ENCODE data around the gene EXT2. TPM values are rescaled to one million over a fixed set of nuclear protein-coding genes. Genes with fewer than 3 reads are reported as not detected.

Gene EXT2
- polyA plus RNA-seq, 1 donor, result 51.6 TPM

DNA sequence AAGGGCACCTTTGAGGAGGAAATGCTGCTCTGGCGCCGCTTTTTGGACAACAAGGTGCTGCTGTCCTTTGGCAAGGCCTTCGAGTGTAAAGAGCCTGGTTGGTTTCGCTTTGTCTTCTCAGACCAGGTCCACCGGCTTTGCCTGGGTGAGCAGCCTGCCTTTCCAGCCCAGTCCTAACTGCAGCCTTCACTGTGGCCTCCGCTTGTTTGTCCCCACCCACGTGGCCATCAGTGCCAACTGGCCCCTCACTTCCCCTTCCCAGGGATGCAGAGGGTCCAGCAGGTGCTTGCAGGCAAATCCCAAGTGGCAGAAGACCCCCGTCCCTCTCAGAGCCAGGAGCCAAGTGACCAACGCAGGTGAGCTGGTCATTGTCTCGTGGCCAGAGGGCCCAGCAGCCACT is 12.0 kb upstream of the EXT2 start:
- no CpG with 5 or more reads among the region's 10 CpGs for WGBS (ENCODE audit: insufficient coverage, low lambda C conversion rate)

DNA sequence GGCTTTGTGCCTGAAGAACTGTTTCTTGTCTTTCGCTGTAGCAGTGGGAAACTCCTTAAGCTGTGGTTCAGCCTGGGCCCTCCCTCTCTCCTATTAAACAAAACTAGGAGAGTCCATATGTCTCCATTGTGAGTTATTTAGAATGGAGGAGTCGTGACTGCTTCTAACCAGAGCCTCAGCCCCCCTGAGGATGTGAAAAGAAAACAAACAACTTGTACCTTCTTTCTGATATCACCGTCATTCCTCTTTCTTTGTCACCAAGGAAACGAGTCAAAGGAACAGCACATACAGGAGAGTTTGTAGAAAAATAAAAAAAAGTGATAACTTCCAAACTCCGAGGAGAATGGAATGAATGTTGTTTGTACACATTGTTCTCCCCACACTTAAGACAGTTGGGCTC is 11.6 kb upstream of the EXT2 start:
- Histone ChIP-seq H3K27ac (ENCODE audit: low read length) (no peak overlapping the region), H3K4me3 (ENCODE audit: low read length) (no peak overlapping the region), H3K36me3 (ENCODE audit: control insufficient read depth, insufficient read depth, low read length) (peaks cover 32% of the 10 kb centered on the region), H3K9me3 (ENCODE audit: control insufficient read depth, low read depth, low read length) (no peaks in the 10 kb centered on the region), H3K4me1 (ENCODE audit: control insufficient read depth, insufficient read depth, low read length) (no peaks in the 10 kb centered on the region), H3K27me3 (ENCODE audit: control insufficient read depth, insufficient read depth, low read length) (no peaks in the 10 kb centered on the region)
- WGBS (ENCODE audit: insufficient coverage, low lambda C conversion rate), result 63% methylated on average over 2 of the region's 5 CpGs
- DNase-seq, result no peak

More for the DNA sequence above, 12.0 kb upstream of the EXT2 start:
- Histone ChIP-seq H3K27ac (ENCODE audit: low read length) (no peak overlapping the region), H3K4me3 (ENCODE audit: low read length) (no peak overlapping the region), H3K4me1 (ENCODE audit: control insufficient read depth, insufficient read depth, low read length) (no peaks in the 10 kb centered on the region), H3K36me3 (ENCODE audit: control insufficient read depth, insufficient read depth, low read length) (peaks cover 32% of the 10 kb centered on the region), H3K9me3 (ENCODE audit: control insufficient read depth, low read depth, low read length) (no peaks in the 10 kb centered on the region), H3K27me3 (ENCODE audit: control insufficient read depth, insufficient read depth, low read length) (no peaks in the 10 kb centered on the region)
- DNase-seq, result no peak

DNA sequence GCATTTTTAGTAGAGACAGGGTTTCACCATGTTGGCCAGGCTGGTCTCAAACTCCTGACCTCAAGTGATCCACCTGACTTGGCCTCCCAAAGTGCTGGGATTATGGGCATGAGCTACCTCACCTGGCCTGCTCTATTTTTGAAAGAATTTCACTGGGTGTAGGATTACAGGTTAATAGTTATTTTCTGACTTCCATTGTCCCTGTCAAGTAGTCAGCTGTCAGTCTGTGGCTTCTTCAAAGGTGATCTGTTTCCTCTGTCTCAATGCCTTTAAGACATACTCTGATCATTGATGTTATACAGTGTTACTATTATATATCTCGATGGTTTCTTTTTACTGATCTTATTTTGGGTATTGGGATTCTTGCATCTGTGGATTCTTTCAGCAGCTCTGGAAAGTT is 10.1 kb upstream of the EXT2 start:
- DNase-seq, result no peak
- H3K36me3 ChIP-seq (ENCODE audit: control insufficient read depth, insufficient read depth, low read length), result peaks cover 22% of the 10 kb centered on the region
- H3K9me3 ChIP-seq (ENCODE audit: control insufficient read depth, low read depth, low read length), result no peaks in the 10 kb centered on the region
- H3K4me1 ChIP-seq (ENCODE audit: control insufficient read depth, insufficient read depth, low read length), result no peaks in the 10 kb centered on the region
- H3K27me3 ChIP-seq (ENCODE audit: control insufficient read depth, insufficient read depth, low read length), result no peaks in the 10 kb centered on the region
- H3K27ac ChIP-seq (ENCODE audit: low read length), result no peak overlapping the region
- 100% methylated on average over 1 of the region's 1 CpG for WGBS (ENCODE audit: insufficient coverage, low lambda C conversion rate)
- no peak overlapping the region for H3K4me3 ChIP-seq (ENCODE audit: low read length)

DNA sequence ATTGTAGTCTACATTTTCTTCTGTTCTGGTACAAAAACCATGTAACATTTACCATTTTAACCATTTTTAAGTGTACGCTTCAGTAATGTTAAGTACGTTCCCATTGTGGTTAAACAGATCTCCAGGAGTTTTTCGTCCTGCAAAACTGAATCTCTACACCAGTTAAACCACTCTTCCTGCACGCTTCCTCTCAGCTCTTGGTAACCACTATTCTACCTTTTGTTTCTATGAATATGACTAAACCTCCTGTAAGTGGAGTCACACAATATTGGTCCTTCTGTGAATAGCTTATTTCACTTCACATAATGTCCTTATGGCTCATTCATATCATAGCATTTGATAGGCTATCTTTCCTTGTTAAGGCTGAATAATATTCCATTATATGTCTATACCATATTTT is 7.1 kb upstream of the EXT2 start:
- H3K27me3 ChIP-seq (ENCODE audit: control insufficient read depth, insufficient read depth, low read length), result no peaks in the 10 kb centered on the region
- no peaks in the 10 kb centered on the region for H3K9me3 ChIP-seq (ENCODE audit: control insufficient read depth, low read depth, low read length)
- WGBS (ENCODE audit: insufficient coverage, low lambda C conversion rate), result 91% methylated on average over 4 of the region's 4 CpGs
- no peak for DNase-seq
- peaks cover 2% of the 10 kb centered on the region for H3K36me3 ChIP-seq (ENCODE audit: control insufficient read depth, insufficient read depth, low read length)
- no peak overlapping the region for H3K4me3 ChIP-seq (ENCODE audit: low read length)
- H3K27ac ChIP-seq (ENCODE audit: low read length), result no peak overlapping the region
- no peaks in the 10 kb centered on the region for H3K4me1 ChIP-seq (ENCODE audit: control insufficient read depth, insufficient read depth, low read length)

DNA sequence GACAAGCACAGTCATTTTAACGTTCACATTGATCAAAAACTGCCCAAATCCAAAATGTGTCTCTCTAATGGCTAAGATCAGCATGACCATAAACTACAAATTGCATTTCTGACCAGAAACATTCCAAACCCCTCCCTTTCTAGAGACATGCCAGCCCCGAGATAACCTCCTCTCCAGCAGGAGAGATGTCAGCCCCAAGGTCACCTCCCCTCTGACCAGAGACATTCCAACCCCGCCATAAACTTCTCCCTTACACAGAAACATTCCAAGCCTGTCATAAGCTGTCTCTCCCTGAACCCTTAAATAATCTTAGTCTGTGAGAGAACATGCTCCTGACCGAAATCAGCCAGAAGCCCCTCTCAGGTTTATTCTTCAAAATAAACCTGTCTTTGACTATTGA is 6.6 kb upstream of the EXT2 start:
- no CpG with 5 or more reads among the region's 4 CpGs for WGBS (ENCODE audit: insufficient coverage, low lambda C conversion rate)
- H3K36me3 ChIP-seq (ENCODE audit: control insufficient read depth, insufficient read depth, low read length), result peaks cover 2% of the 10 kb centered on the region

DNA sequence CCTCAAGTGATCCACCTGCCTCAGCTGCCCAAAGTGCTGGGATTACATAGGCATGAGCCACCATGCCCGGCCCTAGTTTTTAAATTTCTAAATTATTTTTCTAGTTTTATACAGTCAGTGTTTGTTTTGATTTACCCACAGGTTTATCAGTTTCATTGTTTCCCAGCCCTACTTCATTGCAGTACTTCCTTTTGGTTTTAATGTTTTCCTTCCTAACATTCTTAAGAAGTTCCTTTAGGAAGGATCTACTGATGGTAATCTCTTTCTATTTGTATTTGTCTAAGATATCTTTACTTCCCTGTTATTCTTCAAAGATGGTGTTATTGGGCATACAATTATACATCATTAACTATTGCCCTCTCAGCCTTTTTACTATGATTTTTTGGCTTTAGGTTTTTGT is 4.9 kb upstream of the EXT2 start:
- H3K9me3 ChIP-seq (ENCODE audit: control insufficient read depth, low read depth, low read length), result no peaks in the 10 kb centered on the region
- H3K36me3 ChIP-seq (ENCODE audit: control insufficient read depth, insufficient read depth, low read length), result no peaks in the 10 kb centered on the region
- 100% methylated on average over 1 of the region's 1 CpG for WGBS (ENCODE audit: insufficient coverage, low lambda C conversion rate)
- peaks cover 2% of the 10 kb centered on the region for H3K4me1 ChIP-seq (ENCODE audit: control insufficient read depth, insufficient read depth, low read length)
- no peak overlapping the region for H3K27ac ChIP-seq (ENCODE audit: low read length)
- DNase-seq, result no peak
- H3K4me3 ChIP-seq (ENCODE audit: low read length), result no peak overlapping the region
- no peaks in the 10 kb centered on the region for H3K27me3 ChIP-seq (ENCODE audit: control insufficient read depth, insufficient read depth, low read length)

More for the DNA sequence above, 6.6 kb upstream of the EXT2 start:
- no peak overlapping the region for H3K4me3 ChIP-seq (ENCODE audit: low read length)
- H3K27me3 ChIP-seq (ENCODE audit: control insufficient read depth, insufficient read depth, low read length), result no peaks in the 10 kb centered on the region
- no peaks in the 10 kb centered on the region for H3K9me3 ChIP-seq (ENCODE audit: control insufficient read depth, low read depth, low read length)
- no peaks in the 10 kb centered on the region for H3K4me1 ChIP-seq (ENCODE audit: control insufficient read depth, insufficient read depth, low read length)
- DNase-seq, result no peak
- no peak overlapping the region for H3K27ac ChIP-seq (ENCODE audit: low read length)

DNA sequence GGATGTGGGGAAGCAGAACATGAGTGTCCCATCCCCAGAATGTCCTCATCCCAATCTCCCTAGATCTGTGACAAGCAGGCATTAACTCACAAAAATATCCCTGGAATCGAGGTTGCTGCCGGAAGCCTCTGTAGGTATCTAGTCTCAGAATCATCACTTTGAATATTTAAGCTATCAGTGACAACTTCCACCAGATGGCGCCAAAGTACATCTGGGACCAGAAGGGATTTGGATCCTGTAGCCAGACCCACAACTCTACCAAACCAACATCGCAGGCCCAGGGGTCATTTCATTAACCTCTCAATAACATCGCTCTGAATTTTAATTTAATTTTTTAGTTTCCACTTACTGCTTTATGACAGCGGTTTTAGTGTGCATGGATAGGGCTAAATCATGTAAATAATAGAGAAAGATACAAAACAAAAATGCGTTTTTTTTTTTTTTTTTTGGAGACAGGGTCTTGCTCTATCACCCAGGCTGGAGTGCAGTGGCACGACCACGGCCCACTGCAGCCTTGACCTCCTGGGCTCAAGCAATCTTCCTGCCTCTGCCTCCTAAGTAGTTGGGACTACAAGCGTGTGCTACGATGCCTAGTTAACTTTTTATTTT is 1.1 kb upstream of the EXT2 start:
- DNase-seq, result peak; percentile 62 to 67
- Histone ChIP-seq H3K4me1 (ENCODE audit: control insufficient read depth, insufficient read depth, low read length) (peaks cover 11% of the 10 kb centered on the region), H3K36me3 (ENCODE audit: control insufficient read depth, insufficient read depth, low read length) (no peaks in the 10 kb centered on the region), H3K4me3 (ENCODE audit: low read length) (no peak overlapping the region), H3K27me3 (ENCODE audit: control insufficient read depth, insufficient read depth, low read length) (no peaks in the 10 kb centered on the region), H3K9me3 (ENCODE audit: control insufficient read depth, low read depth, low read length) (no peaks in the 10 kb centered on the region), H3K27ac (ENCODE audit: low read length) (no peak overlapping the region)
- whole genome bisulfite sequencing (ENCODE audit: insufficient coverage, low lambda C conversion rate), result no CpG with 5 or more reads among the region's 11 CpGs

DNA sequence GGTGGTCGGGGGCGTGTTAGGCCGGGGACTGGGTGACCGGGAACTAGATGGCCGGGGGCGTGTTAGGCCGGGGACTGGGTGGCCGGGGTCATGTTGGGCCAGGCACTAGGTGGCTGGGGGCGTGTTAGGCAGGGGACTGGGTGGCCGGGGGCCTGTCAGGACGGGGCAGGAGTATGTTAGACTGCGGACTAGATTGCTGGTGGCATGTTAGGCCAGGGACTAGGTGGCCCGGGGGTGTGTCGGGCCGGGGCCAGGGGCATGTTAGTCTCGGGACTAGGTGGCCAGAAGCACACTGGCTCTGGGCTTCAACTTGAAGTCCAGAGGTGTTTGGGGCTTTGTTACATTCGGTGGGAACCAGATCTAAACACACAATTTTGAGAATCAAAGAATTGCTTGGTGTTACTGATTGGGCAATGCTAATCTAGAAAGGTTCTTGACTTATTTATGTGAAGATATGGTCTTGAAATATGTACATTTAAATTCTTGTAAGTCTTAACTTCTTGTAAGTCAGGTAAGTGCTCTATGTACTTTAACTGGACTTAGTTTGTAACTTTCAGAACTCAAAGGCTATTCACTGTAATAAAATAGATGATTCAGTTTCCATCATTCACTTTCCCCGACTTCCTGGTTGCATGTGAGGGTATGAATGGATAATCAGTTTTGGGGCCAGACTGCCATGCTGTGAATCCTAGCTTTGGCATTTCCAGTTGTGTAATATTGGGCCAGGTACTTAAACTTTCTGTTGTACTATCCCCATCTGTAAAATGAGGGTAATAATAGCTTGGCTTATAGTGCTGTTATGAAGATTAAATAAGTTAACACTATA is 1.1 kb downstream of the EXT2 start:
- H3K4me1 ChIP-seq (ENCODE audit: control insufficient read depth, insufficient read depth, low read length), result peaks cover 11% of the 10 kb centered on the region
- DNase-seq, result peak in 1 of 2 donors; percentile 63
- H3K36me3 ChIP-seq (ENCODE audit: control insufficient read depth, insufficient read depth, low read length), result peaks cover 10% of the 10 kb centered on the region
- WGBS (ENCODE audit: insufficient coverage, low lambda C conversion rate), result no CpG with 5 or more reads among the region's 18 CpGs
- no peaks in the 10 kb centered on the region for H3K27me3 ChIP-seq (ENCODE audit: control insufficient read depth, insufficient read depth, low read length)
- no peaks in the 10 kb centered on the region for H3K9me3 ChIP-seq (ENCODE audit: control insufficient read depth, low read depth, low read length)
- peak overlapping the region; percentile 69 for H3K4me3 ChIP-seq (ENCODE audit: low read length)
- H3K27ac ChIP-seq (ENCODE audit: low read length), result peak overlapping the region; percentile 14

DNA sequence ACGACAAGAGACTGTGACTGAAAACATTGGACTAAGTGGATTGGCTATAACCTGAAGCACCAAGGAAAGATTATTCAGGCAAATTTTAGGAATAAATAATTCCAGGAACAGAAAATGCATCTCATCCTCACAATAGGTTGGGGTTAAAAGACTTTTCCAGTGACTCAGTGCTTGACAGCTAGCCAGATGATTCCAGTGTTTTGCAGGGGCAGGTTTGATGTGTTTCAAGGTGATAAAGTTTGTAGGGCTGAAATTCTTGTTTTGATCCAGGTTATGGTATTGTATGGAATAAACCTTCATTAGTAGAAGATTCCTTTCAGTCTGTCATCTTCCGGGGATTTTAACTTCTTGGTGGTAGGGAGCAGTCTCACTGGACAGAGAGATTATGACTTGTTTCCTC is 2.3 kb downstream of the EXT2 start:
- no peak overlapping the region for H3K4me3 ChIP-seq (ENCODE audit: low read length)
- DNase-seq, result no peak
- no peak overlapping the region for H3K27ac ChIP-seq (ENCODE audit: low read length)
- no peaks in the 10 kb centered on the region for H3K9me3 ChIP-seq (ENCODE audit: control insufficient read depth, low read depth, low read length)
- H3K27me3 ChIP-seq (ENCODE audit: control insufficient read depth, insufficient read depth, low read length), result no peaks in the 10 kb centered on the region
- WGBS (ENCODE audit: insufficient coverage, low lambda C conversion rate), result 100% methylated on average over 1 of the region's 2 CpGs
- H3K36me3 ChIP-seq (ENCODE audit: control insufficient read depth, insufficient read depth, low read length), result peaks cover 10% of the 10 kb centered on the region
- peaks cover 11% of the 10 kb centered on the region for H3K4me1 ChIP-seq (ENCODE audit: control insufficient read depth, insufficient read depth, low read length)

DNA sequence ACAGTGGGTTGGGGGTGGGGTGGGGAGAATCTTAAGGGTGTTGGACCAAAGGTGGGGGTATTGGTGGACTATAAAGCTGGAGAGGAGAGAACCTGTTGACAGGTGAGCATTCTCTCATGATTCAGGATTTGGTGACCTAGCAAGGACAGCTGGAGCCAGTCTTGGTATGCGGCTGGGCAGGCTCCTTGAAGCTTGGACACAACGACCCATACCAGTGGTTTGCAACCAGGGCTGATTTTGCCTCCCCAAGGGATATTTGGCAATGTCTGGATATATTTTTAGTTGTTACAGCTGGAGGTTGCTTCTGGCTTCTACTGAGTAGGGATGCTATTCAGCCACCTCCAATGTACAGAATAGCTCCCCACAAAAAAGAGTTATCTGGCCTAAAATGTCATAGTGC is 5.6 kb downstream of the EXT2 start:
- H3K27ac ChIP-seq (ENCODE audit: low read length), result no peak overlapping the region
- no peak for DNase-seq
- H3K4me3 ChIP-seq (ENCODE audit: low read length), result no peak overlapping the region
- H3K27me3 ChIP-seq (ENCODE audit: control insufficient read depth, insufficient read depth, low read length), result no peaks in the 10 kb centered on the region
- no CpG with 5 or more reads among the region's 2 CpGs for WGBS (ENCODE audit: insufficient coverage, low lambda C conversion rate)
- peaks cover 10% of the 10 kb centered on the region for H3K36me3 ChIP-seq (ENCODE audit: control insufficient read depth, insufficient read depth, low read length)
- no peaks in the 10 kb centered on the region for H3K9me3 ChIP-seq (ENCODE audit: control insufficient read depth, low read depth, low read length)
- H3K4me1 ChIP-seq (ENCODE audit: control insufficient read depth, insufficient read depth, low read length), result peaks cover 8% of the 10 kb centered on the region
